GM23248 (cell line): ENCODE measurements around the gene PFN3. TPM values are rescaled to one million over a fixed set of nuclear protein-coding genes. Genes with fewer than 3 reads are reported as not detected.
"Not testable (repeated sequence)": the region's sequence is repeated elsewhere in the genome, so short reads cannot be mapped to it uniquely, and the experiment has no call there.

Source experiments
- DNase-seq: peaks from one replicate; pipeline ENCODE4 v3.0.0-alpha.2; 2015
- H2AFZ ChIP-seq: fragments of 200-600 bp; sonication (generic); 2 replicates; pipeline ENCODE4 v1.6.1; 2016; ENCODE audit warnings: antibody characterized with exemption
- H3F3A ChIP-seq: fragments of 200-600 bp; sonication (generic); 2 replicates; pipeline ENCODE4 v1.6.1; 2016; ENCODE audit warnings: mild to moderate bottlenecking, antibody characterized with exemption, mixed run types; ENCODE audit not compliant: insufficient read depth
- H3K27ac ChIP-seq: fragments of 200-600 bp; sonication (generic); 2 replicates; pipeline ENCODE4 v1.5.1; 2016; ENCODE audit warnings: mild to moderate bottlenecking
- H3K27me3 ChIP-seq: fragments of 200-600 bp; sonication (generic); replicated peaks from 2 replicates; pipeline ENCODE4 v1.6.1; 2016; ENCODE audit warnings: mild to moderate bottlenecking; ENCODE audit not compliant: insufficient read depth
- H3K36me3 ChIP-seq: fragments of 200-600 bp; sonication (generic); 2 replicates; pipeline ENCODE4 v1.6.1; 2016; ENCODE audit warnings: low read depth, mild to moderate bottlenecking
- H3K4me1 ChIP-seq: fragments of 200-600 bp; sonication (generic); 2 replicates; pipeline ENCODE4 v1.6.1; 2016; ENCODE audit warnings: mild to moderate bottlenecking; ENCODE audit not compliant: insufficient read depth
- H3K4me2 ChIP-seq: fragments of 200-600 bp; sonication (generic); one replicate; pipeline ENCODE4 v1.6.1; 2016; ENCODE audit warnings: mild to moderate bottlenecking; ENCODE audit not compliant: unreplicated experiment
- H3K4me3 ChIP-seq: fragments of 200-600 bp; sonication (generic); 2 replicates; pipeline ENCODE4 v1.5.1; 2016; ENCODE audit warnings: mild to moderate bottlenecking
- H3K79me2 ChIP-seq: fragments of 200-600 bp; sonication (generic); 2 replicates; pipeline ENCODE4 v1.6.1; 2016; ENCODE audit warnings: mild to moderate bottlenecking; ENCODE audit not compliant: insufficient read depth
- H3K9ac ChIP-seq: fragments of 200-600 bp; sonication (generic); 2 replicates; pipeline ENCODE4 v1.6.1; 2016; ENCODE audit warnings: mild to moderate bottlenecking
- H3K9me2 ChIP-seq: fragments of 200-600 bp; sonication (generic); 2 replicates; pipeline ENCODE4 v1.6.1; 2016; ENCODE audit warnings: mixed run types, mild to moderate bottlenecking, moderate library complexity; ENCODE audit not compliant: insufficient read depth
- H3K9me3 ChIP-seq: fragments of 200-600 bp; sonication (generic); one replicate; pipeline ENCODE4 v1.6.1; 2017; ENCODE audit warnings: low read depth
- H4K20me1 ChIP-seq: fragments of 200-600 bp; sonication (generic); 2 replicates; pipeline ENCODE4 v1.6.0; 2016; ENCODE audit not compliant: insufficient read depth
- EZH2 ChIP-seq: fragments of 200-600 bp; sonication (generic); IDR thresholded peaks from 2 replicates; pipeline ENCODE4 v1.6.1; 2018; ENCODE audit warnings: antibody characterized with exemption, mild to moderate bottlenecking; ENCODE audit not compliant: insufficient read depth, poor library complexity, severe bottlenecking
- EZH2phosphoT487 ChIP-seq: fragments of 200-600 bp; sonication (generic); IDR thresholded peaks from 2 replicates; pipeline ENCODE4 v1.6.1; 2018; ENCODE audit warnings: antibody characterized with exemption, moderate library complexity, mild to moderate bottlenecking, low read depth; ENCODE audit not compliant: insufficient read depth
- WGBS, 2 experiments: methylation state at CpG; one replicate each; pipeline ENCODE4 v1.1.6; 2015 to 2017; ENCODE audit warnings: low lambda C conversion rate in 2 of 2, low coverage in 1 of 2; ENCODE audit errors: missing lambda C conversion rate in 2 of 2; 5-methylcytosine and 5-hydroxymethylcytosine counted together
- in situ Hi-C: fragments of 300-500 bp; cut with MboI; formaldehyde crosslinking; loops from 2 replicates; pipeline ENCODE4 v1.15.0; 2020
- polyA plus RNA-seq: library from polyadenylated mRNA; unstranded; fragments of >200 nt; fragmentation: Nextera tagmentation; extraction: Ambion mirVana; gene quantifications from 2 replicates; pipeline ENCODE4 v1.2.1, GENCODE V29; 2016
- total RNA-seq: library from RNA; depleted of rRNA; stranded (reverse); fragments of >200 nt; shearing (Covaris generic); gene quantifications from 2 replicates; pipeline ENCODE4 v1.2.3, GENCODE V29; 2014

Gene PFN3
- total and polyA plus RNA-seq, 2 experiments from 2014 or later: not detected

- Histone ChIP-seq H3K4me1 (no peaks in the 10 kb centered on the region), H3K36me3 (no peaks in the 10 kb centered on the region), H3K4me3 (no peak overlapping the region), H3K9me3 (no peaks in the 10 kb centered on the region), H3K27me3 (no peaks in the 10 kb centered on the region), H3K9me2 (no peaks in the 10 kb centered on the region), H3K4me2 (no peak overlapping the region), H2AFZ (no peak overlapping the region), H3K9ac (no peak overlapping the region), H3K27ac (no peak overlapping the region), H4K20me1 (no peaks in the 10 kb centered on the region), H3K79me2 (no peaks in the 10 kb centered on the region), H3F3A (no peaks in the 10 kb centered on the region)
- no peak for TF ChIP-seq EZH2
- no peak for TF ChIP-seq EZH2phosphoT487
- DNase-seq: peak; percentile 46
- WGBS, 2 experiments: 96 to 97% methylated on average over 3 of the region's 3 CpGs
- in situ Hi-C loops: no loop called here
Measured at GRCh38 chr5:177419046-177419445, 18.6 kb upstream of the PFN3 start.

GRCh38 chr5:177417081-177417480 lies 16.6 kb upstream of the PFN3 start:
- in situ Hi-C loops, H3K36me3 ChIP-seq, H3K27ac ChIP-seq, H3F3A ChIP-seq, H4K20me1 ChIP-seq, H3K9ac ChIP-seq, H3K4me2 ChIP-seq, H3K4me1 ChIP-seq, H3K27me3 ChIP-seq, H2AFZ ChIP-seq, H3K4me3 ChIP-seq, H3K9me2 ChIP-seq, H3K9me3 ChIP-seq, DNase-seq, H3K79me2 ChIP-seq: not testable (repeated sequence)
- 78% methylated on average over 5 to 6 of the region's 6 CpGs for WGBS, 2 experiments

- no peaks in the 10 kb centered on the region for H3K4me1 ChIP-seq
- no peaks in the 10 kb centered on the region; the same call in 1 of the 2 replicates for H3K27me3 ChIP-seq
- TF ChIP-seq EZH2phosphoT487: no peak
- no peak for TF ChIP-seq EZH2
- no peak overlapping the region for H3K27ac ChIP-seq
- in situ Hi-C loops: no loop called here
- no peak overlapping the region for H2AFZ ChIP-seq
- H3K9me3 ChIP-seq: no peaks in the 10 kb centered on the region
- H3K36me3 ChIP-seq: no peaks in the 10 kb centered on the region
- H4K20me1 ChIP-seq: no peaks in the 10 kb centered on the region
- H3F3A ChIP-seq: no peaks in the 10 kb centered on the region
- H3K9ac ChIP-seq: no peak overlapping the region
- no peak overlapping the region for H3K4me2 ChIP-seq
- no peak overlapping the region for H3K4me3 ChIP-seq
- DNase-seq: no peak
- no peaks in the 10 kb centered on the region for H3K9me2 ChIP-seq
- 58 to 60% methylated on average over 3 of the region's 3 CpGs for WGBS, 2 experiments
- H3K79me2 ChIP-seq: no peaks in the 10 kb centered on the region
Measured at GRCh38 chr5:177414481-177414880, 14.0 kb upstream of the PFN3 start.

GRCh38 chr5:177412603-177413233 lies 12.3 kb upstream of the PFN3 start:
- Histone ChIP-seq H3K27ac (no peak overlapping the region), H3K4me2 (no peak overlapping the region), H2AFZ (no peak overlapping the region), H4K20me1 (no peaks in the 10 kb centered on the region), H3K27me3 (no peaks in the 10 kb centered on the region; the same call in 1 of the 2 replicates), H3K9me2 (no peaks in the 10 kb centered on the region), H3K4me1 (no peaks in the 10 kb centered on the region), H3K36me3 (no peaks in the 10 kb centered on the region), H3K9me3 (no peaks in the 10 kb centered on the region), H3K9ac (no peak overlapping the region), H3K4me3 (no peak overlapping the region), H3F3A (no peaks in the 10 kb centered on the region), H3K79me2 (no peaks in the 10 kb centered on the region)
- 76 to 78% methylated on average over 8 of the region's 8 CpGs for WGBS, 2 experiments
- no peak for DNase-seq
- in situ Hi-C loops: no loop called here
- TF ChIP-seq EZH2phosphoT487: no peak
- no peak for TF ChIP-seq EZH2

- Histone ChIP-seq H2AFZ (no peak overlapping the region), H3F3A (no peaks in the 10 kb centered on the region), H3K4me2 (no peak overlapping the region), H3K4me3 (no peak overlapping the region), H3K27me3 (no peaks in the 10 kb centered on the region; the same call in 1 of the 2 replicates), H4K20me1 (no peaks in the 10 kb centered on the region), H3K27ac (no peak overlapping the region), H3K79me2 (no peaks in the 10 kb centered on the region), H3K9me2 (no peaks in the 10 kb centered on the region), H3K9ac (no peak overlapping the region), H3K4me1 (no peaks in the 10 kb centered on the region), H3K36me3 (no peaks in the 10 kb centered on the region), H3K9me3 (no peaks in the 10 kb centered on the region)
- WGBS, 2 experiments: 78 to 82% methylated on average over 3 of the region's 3 CpGs
- in situ Hi-C loops: no loop called here
- TF ChIP-seq EZH2phosphoT487: no peak
- TF ChIP-seq EZH2: no peak
- no peak for DNase-seq
Measured at GRCh38 chr5:177410575-177410974, 10.1 kb upstream of the PFN3 start.
